ENCODE results near the gene SLC44A2.

GRCh38 chr19:10611907-10612306 is 13.4 kb upstream of the SLC44A2 start:
- TF ChIP-seq EZH2 (IDR thresholded peaks at IDR 0.05; ENCODE audit: borderline replicate concordance) (no peak), CTCF (IDR thresholded peaks at IDR 0.05; ENCODE audit: poor library complexity) (no peak)

Measured in hepatocyte (in vitro differentiated cells).